VCaP (cell line): ENCODE measurements around the gene LILRB5.

ENCODE experiments used
- H3K27ac ChIP-seq: fragments of 450-650 bp; 2 replicates; pipeline ENCODE4 v1.5.1; 2017
- TF ChIP-seq, protein P1 (sequence below): fragments of 450-650 bp; conservative IDR thresholded peaks from 2 replicates; pipeline ENCODE4 v1.5.1; 2017; ENCODE audit warnings: mild to moderate bottlenecking, moderate library complexity

Gene LILRB5

GRCh38 chr19:54257116-54257480 lies at the start of gene LILRB5:
LILRB5 (minus strand) TSS chr19:54257273; CDS start chr19:54257193, 80 bp downstream.
- TF ChIP-seq, protein P1, sequence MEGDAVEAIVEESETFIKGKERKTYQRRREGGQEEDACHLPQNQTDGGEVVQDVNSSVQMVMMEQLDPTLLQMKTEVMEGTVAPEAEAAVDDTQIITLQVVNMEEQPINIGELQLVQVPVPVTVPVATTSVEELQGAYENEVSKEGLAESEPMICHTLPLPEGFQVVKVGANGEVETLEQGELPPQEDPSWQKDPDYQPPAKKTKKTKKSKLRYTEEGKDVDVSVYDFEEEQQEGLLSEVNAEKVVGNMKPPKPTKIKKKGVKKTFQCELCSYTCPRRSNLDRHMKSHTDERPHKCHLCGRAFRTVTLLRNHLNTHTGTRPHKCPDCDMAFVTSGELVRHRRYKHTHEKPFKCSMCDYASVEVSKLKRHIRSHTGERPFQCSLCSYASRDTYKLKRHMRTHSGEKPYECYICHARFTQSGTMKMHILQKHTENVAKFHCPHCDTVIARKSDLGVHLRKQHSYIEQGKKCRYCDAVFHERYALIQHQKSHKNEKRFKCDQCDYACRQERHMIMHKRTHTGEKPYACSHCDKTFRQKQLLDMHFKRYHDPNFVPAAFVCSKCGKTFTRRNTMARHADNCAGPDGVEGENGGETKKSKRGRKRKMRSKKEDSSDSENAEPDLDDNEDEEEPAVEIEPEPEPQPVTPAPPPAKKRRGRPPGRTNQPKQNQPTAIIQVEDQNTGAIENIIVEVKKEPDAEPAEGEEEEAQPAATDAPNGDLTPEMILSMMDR, result no peak
- no peak within 1 kb of the TSS for H3K27ac ChIP-seq

DNA sequence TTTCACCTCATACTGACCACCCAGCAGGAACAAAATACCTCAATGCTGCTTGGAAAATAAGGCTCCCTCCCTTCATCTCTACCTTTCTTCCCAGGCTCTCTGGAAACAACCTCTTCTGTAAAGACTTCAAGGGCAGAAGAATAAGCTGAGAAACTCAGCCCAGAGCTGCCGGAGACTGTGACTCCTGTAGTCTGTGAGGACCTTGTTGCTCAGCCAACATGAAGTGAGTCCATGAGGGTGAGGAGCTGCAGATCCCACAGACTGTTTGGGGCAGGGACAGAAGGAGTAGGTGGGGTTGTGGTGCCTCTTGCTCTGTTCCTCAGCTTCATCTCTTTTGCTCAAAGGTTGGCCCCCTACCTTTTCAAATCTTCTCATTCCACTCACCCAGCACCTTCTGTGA lies 48.1 kb upstream of the LILRB5 start:
- H3K27ac ChIP-seq, result no peak overlapping the region
- TF ChIP-seq, protein P1, result no peak

- H3K27ac ChIP-seq, result no peak overlapping the region
- TF ChIP-seq, protein P1, result no peak
These were observed 45.2 kb upstream of the LILRB5 start for GRCh38 chr19:54302257-54302656.

- H3K27ac ChIP-seq, result no peak overlapping the region
- TF ChIP-seq, protein P1, result no peak
These were observed 42.4 kb upstream of the LILRB5 start for GRCh38 chr19:54299515-54299914.

GRCh38 chr19:54299126-54299498 lies 42.0 kb upstream of the LILRB5 start:
- no peak overlapping the region for H3K27ac ChIP-seq
- TF ChIP-seq, protein P1, result no peak

DNA sequence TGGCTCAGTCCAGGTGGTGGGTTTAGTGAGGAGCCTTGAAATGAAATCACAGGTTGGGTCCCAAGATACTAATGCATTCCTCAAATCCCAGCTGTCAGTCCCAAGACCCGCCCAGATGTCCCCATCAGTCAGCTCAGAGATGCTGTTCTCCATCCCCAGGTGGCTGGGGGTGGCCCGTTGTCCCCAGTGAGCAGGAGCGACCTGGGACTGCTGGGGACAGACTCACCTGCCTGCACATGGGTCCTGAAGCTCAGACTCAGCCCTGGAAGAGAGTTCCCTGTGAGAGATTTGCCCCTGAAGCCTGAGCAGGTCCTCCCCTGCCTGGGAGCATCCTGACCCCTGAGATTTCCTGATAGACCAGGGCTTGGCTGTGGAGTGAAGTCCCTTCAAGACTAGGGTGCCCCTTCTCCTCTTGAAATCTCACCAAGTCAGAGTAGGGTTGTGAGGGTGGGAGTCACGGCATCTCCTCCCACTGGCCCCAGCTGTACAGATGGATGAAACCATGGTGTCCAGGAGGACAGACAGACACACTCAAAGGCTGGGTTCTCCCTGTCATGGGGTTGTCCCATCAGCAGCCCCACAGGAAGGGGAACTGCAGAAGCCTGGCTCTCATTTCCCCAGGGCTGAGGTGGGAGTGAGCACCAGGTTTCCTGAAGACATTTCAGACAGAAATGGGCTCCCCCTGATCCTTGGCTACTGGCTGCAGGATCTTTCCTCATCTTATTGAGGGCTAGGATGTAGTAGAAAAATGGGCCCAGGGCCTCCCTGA lies 41.5 kb upstream of the LILRB5 start:
- TF ChIP-seq, protein P1, result no peak

DNA sequence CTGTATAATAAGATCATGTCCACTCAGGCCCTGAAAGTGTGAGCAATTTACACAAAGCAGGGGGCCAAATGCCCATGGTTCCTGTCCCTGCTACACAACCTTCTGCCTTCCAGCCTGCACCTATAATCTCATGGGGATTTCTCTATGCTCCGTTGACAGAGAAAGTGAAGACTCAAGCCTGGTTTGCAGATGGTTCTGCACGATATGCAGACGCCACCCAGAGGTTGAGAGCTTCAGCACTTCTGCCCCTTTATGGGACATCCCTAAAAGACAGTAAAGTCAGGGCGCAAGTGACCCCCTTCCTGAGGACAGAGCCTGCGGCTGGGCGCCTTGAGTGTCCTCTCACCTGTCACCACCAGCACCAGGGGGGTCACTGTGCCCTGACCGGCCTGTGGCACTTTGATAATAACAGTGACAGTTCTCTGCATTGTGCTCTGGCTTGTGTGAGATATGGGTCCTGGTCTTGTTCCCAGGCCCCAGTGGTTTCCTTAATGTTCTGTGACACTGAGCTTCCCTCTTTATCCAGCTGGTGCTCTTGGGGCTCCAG lies 40.8 kb upstream of the LILRB5 start:
- TF ChIP-seq, protein P1, result no peak; the same call in 1 of the 2 replicates

More for the DNA sequence above, 41.5 kb upstream of the LILRB5 start:
- H3K27ac ChIP-seq, result no peak overlapping the region

More for the DNA sequence above, 40.8 kb upstream of the LILRB5 start:
- no peak overlapping the region for H3K27ac ChIP-seq
